PFSK-1 (cell line): Measurements from ENCODE around the gene RAX2.

Source experiments
- FOXP2 ChIP-seq: optimal IDR thresholded peaks from 2 replicates; pipeline ENCODE3; 2011; ENCODE audit warnings: borderline replicate concordance, control low read depth, inconsistent platforms; ENCODE audit not compliant: insufficient read depth; ENCODE audit errors: extremely low read length, extremely low read depth
- POLR2AphosphoS5 ChIP-seq: IDR thresholded peaks from 2 replicates; pipeline ENCODE4 v1.6.1; 2012; ENCODE audit warnings: low read depth, mild to moderate bottlenecking, control low read depth, low read length, moderate library complexity
- REST ChIP-seq, 2 experiments: IDR thresholded peaks; 2 replicates each; pipeline versions ENCODE4 v1.6.1 to v1.8.0; 2011 to 2012; ENCODE audit warnings: low read depth in 2 of 2, low read length in 2 of 2, control low read depth in 1 of 2, inconsistent platforms in 1 of 2, mild to moderate bottlenecking in 1 of 2, moderate library complexity in 1 of 2; ENCODE audit not compliant: insufficient read depth in 1 of 2
- SIN3A ChIP-seq: IDR thresholded peaks from 2 replicates; pipeline ENCODE4 v1.6.1; 2012; ENCODE audit warnings: mild to moderate bottlenecking, low read length, moderate library complexity, borderline replicate concordance; ENCODE audit not compliant: insufficient read depth
- TAF1 ChIP-seq: IDR thresholded peaks from 2 replicates; pipeline ENCODE4 v1.6.1; 2012; ENCODE audit warnings: low read length, control low read depth, borderline replicate concordance; ENCODE audit not compliant: insufficient read depth

Gene RAX2

GRCh38 chr19:3804429-3804828 lies 32.4 kb upstream of the RAX2 start:
- TF ChIP-seq TAF1 = no peak
- no peak for TF ChIP-seq SIN3A
- no peak for TF ChIP-seq REST (IDR thresholded peaks at IDR 0.05; ENCODE audit: insufficient read depth in 1 of 2, low read depth in 2 of 2, low read length in 2 of 2)
- TF ChIP-seq FOXP2 = no peak
- no peak for TF ChIP-seq POLR2AphosphoS5

- TF ChIP-seq FOXP2 (no peak), POLR2AphosphoS5 (no peak), REST (IDR thresholded peaks at IDR 0.05; ENCODE audit: insufficient read depth in 1 of 2, low read depth in 2 of 2, low read length in 2 of 2) (no peak), TAF1 (no peak), SIN3A (no peak)
Measured at GRCh38 chr19:3803986-3804385, 32.0 kb upstream of the RAX2 start.

- no peak for TF ChIP-seq SIN3A
- TF ChIP-seq TAF1 = no peak
- no peak for TF ChIP-seq FOXP2
- no peak for TF ChIP-seq REST (IDR thresholded peaks at IDR 0.05; ENCODE audit: insufficient read depth in 1 of 2, low read depth in 2 of 2, low read length in 2 of 2)
Measured at GRCh38 chr19:3803114-3803888, 31.3 kb upstream of the RAX2 start.

- no peak for TF ChIP-seq POLR2AphosphoS5
- no peak for TF ChIP-seq SIN3A
- TF ChIP-seq REST (IDR thresholded peaks at IDR 0.05; ENCODE audit: insufficient read depth in 1 of 2, low read depth in 2 of 2, low read length in 2 of 2) = no peak
- TF ChIP-seq FOXP2 = no peak
- TF ChIP-seq TAF1 = no peak
Measured at GRCh38 chr19:3801412-3802096, 29.5 kb upstream of the RAX2 start.
